ENCODE measurements around the gene ZNF221. TPM values are rescaled to one million over a fixed set of nuclear protein-coding genes. Genes with fewer than 3 reads are reported as not detected.

Gene ZNF221
- total and polyA plus RNA-seq, 2 experiments from 2014 or later = 1.5 to 9.2 TPM

DNA sequence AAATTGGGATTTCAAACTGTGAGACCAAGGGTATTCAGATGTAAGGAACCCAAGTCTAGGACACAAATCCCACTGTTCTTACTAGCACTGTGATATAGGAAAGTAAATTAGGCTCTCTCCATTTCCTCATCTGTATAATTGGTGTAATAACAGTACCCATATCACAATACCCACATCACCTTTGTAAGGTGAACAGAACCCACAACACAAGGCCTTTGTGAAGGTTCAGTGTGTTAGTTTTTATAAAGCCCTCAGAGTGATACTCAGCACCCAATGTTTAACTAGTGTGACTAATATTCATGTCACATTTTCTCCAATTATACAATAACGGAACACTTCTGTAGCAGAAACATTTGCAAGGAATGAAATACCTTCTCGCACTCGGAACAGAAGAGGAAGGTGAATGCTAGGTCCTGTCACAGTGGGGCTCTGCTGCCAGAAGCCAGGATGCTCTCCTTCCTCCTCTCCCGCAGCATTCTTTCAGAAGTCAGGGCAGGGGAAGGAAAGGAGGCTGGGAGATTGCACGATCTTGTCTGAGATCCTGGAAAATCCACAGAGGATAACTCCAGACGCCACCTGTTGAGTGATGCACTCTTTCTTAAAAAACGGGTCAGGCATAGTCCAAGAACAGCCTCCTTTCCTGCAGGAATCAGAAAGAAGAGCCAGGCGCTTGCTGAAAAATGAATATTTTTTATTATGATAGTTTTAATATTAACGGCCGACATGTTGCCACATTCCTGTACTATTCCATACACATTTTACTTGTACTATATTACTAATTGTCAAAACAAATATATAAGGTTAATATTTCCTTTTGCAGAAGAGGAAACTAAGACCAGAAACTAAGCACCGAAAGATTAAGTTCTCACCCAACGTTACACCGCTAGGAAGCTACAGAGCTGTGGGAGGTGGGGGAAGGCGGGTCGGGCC is 16.7 kb upstream of the ZNF221 start:
- H3F3A ChIP-seq (replicated peaks; ENCODE audit: low read depth) = no peaks in the 10 kb centered on the region
- H2AFZ ChIP-seq = peak overlapping the region; percentile 93
- peaks cover 3% of the 10 kb centered on the region; the same call in 1 of the 2 replicates for H4K20me1 ChIP-seq (replicated peaks; ENCODE audit: insufficient read depth)
- peak overlapping the region; percentile 96 for H3K27ac Mint-ChIP-seq
- peaks cover 6% of the 10 kb centered on the region for H3K27me3 Mint-ChIP-seq (ENCODE audit: insufficient read depth, low read depth, poor library complexity)
- H3K9me2 ChIP-seq (ENCODE audit: insufficient read depth) = 0 out of 2 replicates have a peak, but pooled peaks cover 7% of the 10 kb centered on the region
- no peak for TF ChIP-seq NANOG (IDR thresholded peaks at IDR 0.05; ENCODE audit: borderline replicate concordance)
- TF ChIP-seq ZNF331 (CRISPR knock-in tag; IDR thresholded peaks at IDR 0.05; ENCODE audit: low read depth) = no peak
- TF ChIP-seq ZNF114 (CRISPR knock-in tag; IDR thresholded peaks at IDR 0.05) = no peak
- TF ChIP-seq, protein P1, sequence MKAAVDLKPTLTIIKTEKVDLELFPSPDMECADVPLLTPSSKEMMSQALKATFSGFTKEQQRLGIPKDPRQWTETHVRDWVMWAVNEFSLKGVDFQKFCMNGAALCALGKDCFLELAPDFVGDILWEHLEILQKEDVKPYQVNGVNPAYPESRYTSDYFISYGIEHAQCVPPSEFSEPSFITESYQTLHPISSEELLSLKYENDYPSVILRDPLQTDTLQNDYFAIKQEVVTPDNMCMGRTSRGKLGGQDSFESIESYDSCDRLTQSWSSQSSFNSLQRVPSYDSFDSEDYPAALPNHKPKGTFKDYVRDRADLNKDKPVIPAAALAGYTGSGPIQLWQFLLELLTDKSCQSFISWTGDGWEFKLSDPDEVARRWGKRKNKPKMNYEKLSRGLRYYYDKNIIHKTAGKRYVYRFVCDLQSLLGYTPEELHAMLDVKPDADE (IDR thresholded peaks at IDR 0.05) = no peak
- TF ChIP-seq, protein P2, sequence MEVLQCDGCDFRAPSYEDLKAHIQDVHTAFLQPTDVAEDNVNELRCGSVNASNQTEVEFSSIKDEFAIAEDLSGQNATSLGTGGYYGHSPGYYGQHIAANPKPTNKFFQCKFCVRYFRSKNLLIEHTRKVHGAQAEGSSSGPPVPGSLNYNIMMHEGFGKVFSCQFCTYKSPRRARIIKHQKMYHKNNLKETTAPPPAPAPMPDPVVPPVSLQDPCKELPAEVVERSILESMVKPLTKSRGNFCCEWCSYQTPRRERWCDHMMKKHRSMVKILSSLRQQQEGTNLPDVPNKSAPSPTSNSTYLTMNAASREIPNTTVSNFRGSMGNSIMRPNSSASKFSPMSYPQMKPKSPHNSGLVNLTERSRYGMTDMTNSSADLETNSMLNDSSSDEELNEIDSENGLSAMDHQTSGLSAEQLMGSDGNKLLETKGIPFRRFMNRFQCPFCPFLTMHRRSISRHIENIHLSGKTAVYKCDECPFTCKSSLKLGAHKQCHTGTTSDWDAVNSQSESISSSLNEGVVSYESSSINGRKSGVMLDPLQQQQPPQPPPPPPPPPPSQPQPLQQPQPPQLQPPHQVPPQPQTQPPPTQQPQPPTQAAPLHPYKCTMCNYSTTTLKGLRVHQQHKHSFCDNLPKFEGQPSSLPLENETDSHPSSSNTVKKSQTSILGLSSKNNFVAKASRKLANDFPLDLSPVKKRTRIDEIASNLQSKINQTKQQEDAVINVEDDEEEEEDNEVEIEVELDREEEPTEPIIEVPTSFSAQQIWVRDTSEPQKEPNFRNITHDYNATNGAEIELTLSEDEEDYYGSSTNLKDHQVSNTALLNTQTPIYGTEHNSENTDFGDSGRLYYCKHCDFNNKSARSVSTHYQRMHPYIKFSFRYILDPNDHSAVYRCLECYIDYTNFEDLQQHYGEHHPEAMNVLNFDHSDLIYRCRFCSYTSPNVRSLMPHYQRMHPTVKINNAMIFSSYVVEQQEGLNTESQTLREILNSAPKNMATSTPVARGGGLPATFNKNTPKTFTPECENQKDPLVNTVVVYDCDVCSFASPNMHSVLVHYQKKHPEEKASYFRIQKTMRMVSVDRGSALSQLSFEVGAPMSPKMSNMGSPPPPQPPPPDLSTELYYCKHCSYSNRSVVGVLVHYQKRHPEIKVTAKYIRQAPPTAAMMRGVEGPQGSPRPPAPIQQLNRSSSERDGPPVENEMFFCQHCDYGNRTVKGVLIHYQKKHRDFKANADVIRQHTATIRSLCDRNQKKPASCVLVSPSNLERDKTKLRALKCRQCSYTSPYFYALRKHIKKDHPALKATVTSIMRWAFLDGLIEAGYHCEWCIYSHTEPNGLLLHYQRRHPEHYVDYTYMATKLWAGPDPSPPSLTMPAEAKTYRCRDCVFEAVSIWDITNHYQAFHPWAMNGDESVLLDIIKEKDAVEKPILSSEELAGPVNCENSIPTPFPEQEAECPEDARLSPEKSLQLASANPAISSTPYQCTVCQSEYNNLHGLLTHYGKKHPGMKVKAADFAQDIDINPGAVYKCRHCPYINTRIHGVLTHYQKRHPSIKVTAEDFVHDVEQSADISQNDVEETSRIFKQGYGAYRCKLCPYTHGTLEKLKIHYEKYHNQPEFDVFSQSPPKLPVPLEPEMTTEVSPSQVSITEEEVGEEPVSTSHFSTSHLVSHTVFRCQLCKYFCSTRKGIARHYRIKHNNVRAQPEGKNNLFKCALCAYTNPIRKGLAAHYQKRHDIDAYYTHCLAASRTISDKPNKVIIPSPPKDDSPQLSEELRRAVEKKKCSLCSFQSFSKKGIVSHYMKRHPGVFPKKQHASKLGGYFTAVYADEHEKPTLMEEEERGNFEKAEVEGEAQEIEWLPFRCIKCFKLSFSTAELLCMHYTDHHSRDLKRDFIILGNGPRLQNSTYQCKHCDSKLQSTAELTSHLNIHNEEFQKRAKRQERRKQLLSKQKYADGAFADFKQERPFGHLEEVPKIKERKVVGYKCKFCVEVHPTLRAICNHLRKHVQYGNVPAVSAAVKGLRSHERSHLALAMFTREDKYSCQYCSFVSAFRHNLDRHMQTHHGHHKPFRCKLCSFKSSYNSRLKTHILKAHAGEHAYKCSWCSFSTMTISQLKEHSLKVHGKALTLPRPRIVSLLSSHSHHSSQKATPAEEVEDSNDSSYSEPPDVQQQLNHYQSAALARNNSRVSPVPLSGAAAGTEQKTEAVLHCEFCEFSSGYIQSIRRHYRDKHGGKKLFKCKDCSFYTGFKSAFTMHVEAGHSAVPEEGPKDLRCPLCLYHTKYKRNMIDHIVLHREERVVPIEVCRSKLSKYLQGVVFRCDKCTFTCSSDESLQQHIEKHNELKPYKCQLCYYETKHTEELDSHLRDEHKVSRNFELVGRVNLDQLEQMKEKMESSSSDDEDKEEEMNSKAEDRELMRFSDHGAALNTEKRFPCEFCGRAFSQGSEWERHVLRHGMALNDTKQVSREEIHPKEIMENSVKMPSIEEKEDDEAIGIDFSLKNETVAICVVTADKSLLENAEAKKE (CRISPR knock-in tag; IDR thresholded peaks at IDR 0.05) = no peak
- TF ChIP-seq, protein P3, sequence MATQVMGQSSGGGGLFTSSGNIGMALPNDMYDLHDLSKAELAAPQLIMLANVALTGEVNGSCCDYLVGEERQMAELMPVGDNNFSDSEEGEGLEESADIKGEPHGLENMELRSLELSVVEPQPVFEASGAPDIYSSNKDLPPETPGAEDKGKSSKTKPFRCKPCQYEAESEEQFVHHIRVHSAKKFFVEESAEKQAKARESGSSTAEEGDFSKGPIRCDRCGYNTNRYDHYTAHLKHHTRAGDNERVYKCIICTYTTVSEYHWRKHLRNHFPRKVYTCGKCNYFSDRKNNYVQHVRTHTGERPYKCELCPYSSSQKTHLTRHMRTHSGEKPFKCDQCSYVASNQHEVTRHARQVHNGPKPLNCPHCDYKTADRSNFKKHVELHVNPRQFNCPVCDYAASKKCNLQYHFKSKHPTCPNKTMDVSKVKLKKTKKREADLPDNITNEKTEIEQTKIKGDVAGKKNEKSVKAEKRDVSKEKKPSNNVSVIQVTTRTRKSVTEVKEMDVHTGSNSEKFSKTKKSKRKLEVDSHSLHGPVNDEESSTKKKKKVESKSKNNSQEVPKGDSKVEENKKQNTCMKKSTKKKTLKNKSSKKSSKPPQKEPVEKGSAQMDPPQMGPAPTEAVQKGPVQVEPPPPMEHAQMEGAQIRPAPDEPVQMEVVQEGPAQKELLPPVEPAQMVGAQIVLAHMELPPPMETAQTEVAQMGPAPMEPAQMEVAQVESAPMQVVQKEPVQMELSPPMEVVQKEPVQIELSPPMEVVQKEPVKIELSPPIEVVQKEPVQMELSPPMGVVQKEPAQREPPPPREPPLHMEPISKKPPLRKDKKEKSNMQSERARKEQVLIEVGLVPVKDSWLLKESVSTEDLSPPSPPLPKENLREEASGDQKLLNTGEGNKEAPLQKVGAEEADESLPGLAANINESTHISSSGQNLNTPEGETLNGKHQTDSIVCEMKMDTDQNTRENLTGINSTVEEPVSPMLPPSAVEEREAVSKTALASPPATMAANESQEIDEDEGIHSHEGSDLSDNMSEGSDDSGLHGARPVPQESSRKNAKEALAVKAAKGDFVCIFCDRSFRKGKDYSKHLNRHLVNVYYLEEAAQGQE (IDR thresholded peaks at IDR 0.05; ENCODE audit: unreplicated experiment) = no peak
- TF ChIP-seq EZH2phosphoT487 (IDR thresholded peaks at IDR 0.05; ENCODE audit: unreplicated experiment) = no peak
- TF ChIP-seq, protein P4, sequence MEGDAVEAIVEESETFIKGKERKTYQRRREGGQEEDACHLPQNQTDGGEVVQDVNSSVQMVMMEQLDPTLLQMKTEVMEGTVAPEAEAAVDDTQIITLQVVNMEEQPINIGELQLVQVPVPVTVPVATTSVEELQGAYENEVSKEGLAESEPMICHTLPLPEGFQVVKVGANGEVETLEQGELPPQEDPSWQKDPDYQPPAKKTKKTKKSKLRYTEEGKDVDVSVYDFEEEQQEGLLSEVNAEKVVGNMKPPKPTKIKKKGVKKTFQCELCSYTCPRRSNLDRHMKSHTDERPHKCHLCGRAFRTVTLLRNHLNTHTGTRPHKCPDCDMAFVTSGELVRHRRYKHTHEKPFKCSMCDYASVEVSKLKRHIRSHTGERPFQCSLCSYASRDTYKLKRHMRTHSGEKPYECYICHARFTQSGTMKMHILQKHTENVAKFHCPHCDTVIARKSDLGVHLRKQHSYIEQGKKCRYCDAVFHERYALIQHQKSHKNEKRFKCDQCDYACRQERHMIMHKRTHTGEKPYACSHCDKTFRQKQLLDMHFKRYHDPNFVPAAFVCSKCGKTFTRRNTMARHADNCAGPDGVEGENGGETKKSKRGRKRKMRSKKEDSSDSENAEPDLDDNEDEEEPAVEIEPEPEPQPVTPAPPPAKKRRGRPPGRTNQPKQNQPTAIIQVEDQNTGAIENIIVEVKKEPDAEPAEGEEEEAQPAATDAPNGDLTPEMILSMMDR (conservative IDR thresholded peaks at IDR 0.05; ENCODE audit: low read depth in 2 of 2) = no peak
- TF ChIP-seq JUNB (IDR thresholded peaks at IDR 0.05; ENCODE audit: unreplicated experiment) = no peak
- no peak for TF ChIP-seq POLR2AphosphoS5 (IDR thresholded peaks at IDR 0.05; ENCODE audit: low read depth)
- TF ChIP-seq EZH2 (IDR thresholded peaks at IDR 0.05; ENCODE audit: low read depth, unreplicated experiment) = no peak
- no peak for TF ChIP-seq CREB1 (CRISPR knock-in tag; IDR thresholded peaks at IDR 0.05; ENCODE audit: low read depth)
- TF ChIP-seq STAT1 (IDR thresholded peaks at IDR 0.05; ENCODE audit: unreplicated experiment) = no peak
- no peak overlapping the region for H3K27ac ChIP-seq (ENCODE audit: low read depth)
- peak overlapping the region; percentile 97 for H3K4me3 Mint-ChIP-seq
- peaks cover 31% of the 10 kb centered on the region for H3K36me3 Mint-ChIP-seq (ENCODE audit: low read depth)
- H3K9me3 Mint-ChIP-seq = peaks cover 3% of the 10 kb centered on the region; the same call in 2 of the 3 replicates
- peak; percentile 13; the same call in 2 of the 3 replicates for ATAC-seq
- H3K4me1 ChIP-seq (ENCODE audit: insufficient read depth) = peaks cover 9% of the 10 kb centered on the region; the same call in 1 of the 2 replicates
- peaks cover 13% of the 10 kb centered on the region for H3K79me2 ChIP-seq (replicated peaks; ENCODE audit: insufficient read depth)
- H3K4me2 ChIP-seq = peak overlapping the region; percentile 83
- peak; percentile 6 for DNase-seq (ENCODE audit: low spot score)
- H3K4me1 Mint-ChIP-seq = peaks cover 7% of the 10 kb centered on the region; the same call in 2 of the 3 replicates
- H3K27me3 ChIP-seq (ENCODE audit: insufficient read depth) = no peaks in the 10 kb centered on the region
- peak overlapping the region; percentile 70 for H3K4me3 ChIP-seq
- peaks cover 6% of the 10 kb centered on the region for H3K36me3 ChIP-seq (ENCODE audit: insufficient read depth)

Measured in GM23338 (cell line).